H1 (cell line): ENCODE data around the gene EPN3. TPM values are rescaled to one million over a fixed set of nuclear protein-coding genes. Genes with fewer than 3 reads are reported as not detected.

ENCODE experiments used
- CTCF ChIA-PET: fragments of 300-600 bp; sonication (Branson Sonifier 250); formaldehyde crosslinking; loops from one replicate; lab custom pipeline; 2021; ENCODE audit not compliant: partially characterized antibody; lab: Charles Lee
- POLR2A ChIA-PET: fragments of 300-600 bp; sonication (Branson Sonifier 250); formaldehyde crosslinking; loops from one replicate; lab custom pipeline; 2021; ENCODE audit warnings: inconsistent platforms; ENCODE audit not compliant: partially characterized antibody; lab: Charles Lee
- DNase-seq, 2 experiments: peaks; one replicate each; pipeline versions ENCODE4 v3.0.0 to v3.0.0-alpha.2; 2010 to 2022; ENCODE audit warnings: low spot score in 2 of 2, low read depth in 1 of 2, mixed read lengths in 1 of 2
- FAIRE-seq: peaks from 2 replicates; lab custom pipeline; 2011; peaks lifted over from hg19 to GRCh38; lab: Jason Lieb, UNC
- H2AFZ ChIP-seq: 2 replicates; pipeline ENCODE4 v1.8.1; 2012; ENCODE audit warnings: low read length, inconsistent platforms
- H2AK5ac ChIP-seq: 2 replicates; pipeline ENCODE4 v1.6.1; 2013; ENCODE audit warnings: low read depth, low read length
- H2BK120ac ChIP-seq: replicated peaks from 2 replicates; pipeline ENCODE3; 2013; ENCODE audit warnings: low read depth, low read length, inconsistent platforms
- H2BK12ac ChIP-seq: 2 replicates; pipeline ENCODE4 v1.6.1; 2013; ENCODE audit warnings: low read depth, low read length
- H2BK15ac ChIP-seq: 2 replicates; pipeline ENCODE4 v1.6.1; 2013; ENCODE audit warnings: low read length
- H2BK20ac ChIP-seq: 2 replicates; pipeline ENCODE4 v1.6.1; 2013; ENCODE audit warnings: low read length
- H2BK5ac ChIP-seq: 2 replicates; pipeline ENCODE4 v1.6.1; 2013; ENCODE audit warnings: low read depth, low read length
- H3K14ac ChIP-seq: 2 replicates; pipeline ENCODE4 v1.6.1; 2013; ENCODE audit warnings: inconsistent platforms; ENCODE audit not compliant: insufficient read length
- H3K18ac ChIP-seq: 2 replicates; pipeline ENCODE4 v1.6.1; 2013; ENCODE audit warnings: low read length; ENCODE audit errors: extremely low read depth
- H3K23ac ChIP-seq: 2 replicates; pipeline ENCODE4 v1.6.1; 2013; ENCODE audit warnings: inconsistent platforms; ENCODE audit not compliant: insufficient read length
- H3K23me2 ChIP-seq: 2 replicates; pipeline ENCODE4 v1.6.1; 2013; ENCODE audit warnings: low read depth, low read length
- H3K27ac ChIP-seq: 2 replicates; pipeline ENCODE4 v1.6.1; 2011; ENCODE audit warnings: low read depth, low read length, inconsistent platforms
- H3K27me3 ChIP-seq, 4 experiments: replicated peaks in 1 of 4; 1 replicate in 1 of 4; 2 replicates in 3 of 4; pipeline versions ENCODE4 v1.6.1 to v1.8.1; 2011 to 2013; ENCODE audit warnings: low read length in 3 of 4, mild to moderate bottlenecking in 3 of 4, inconsistent platforms in 2 of 4, mixed read lengths in 2 of 4, moderate library complexity in 1 of 4; ENCODE audit not compliant: control insufficient read depth in 3 of 4, insufficient read depth in 3 of 4; ENCODE audit errors: extremely low read depth in 1 of 4
- H3K36me3 ChIP-seq, 4 experiments: 2 replicates each; pipeline versions ENCODE4 v1.6.1 to v1.8.1; 2011 to 2013; ENCODE audit warnings: mild to moderate bottlenecking in 4 of 4, low read length in 3 of 4, moderate library complexity in 2 of 4, control low read depth in 1 of 4, inconsistent platforms in 1 of 4; ENCODE audit not compliant: insufficient read depth in 4 of 4, control insufficient read depth in 2 of 4
- H3K4ac ChIP-seq: replicated peaks from 2 replicates; pipeline ENCODE3; 2013; ENCODE audit warnings: low read length, low read depth, mixed read lengths, inconsistent platforms; ENCODE audit not compliant: insufficient read length
- H3K4me1 ChIP-seq, 4 experiments: replicated peaks in 1 of 4; 1 replicate in 1 of 4; 2 replicates in 3 of 4; pipeline versions ENCODE4 v1.6.1 to v1.8.1; 2011 to 2013; ENCODE audit warnings: low read length in 3 of 4, inconsistent platforms in 2 of 4, mixed read lengths in 1 of 4; ENCODE audit not compliant: insufficient read depth in 4 of 4, control insufficient read depth in 3 of 4
- H3K4me2 ChIP-seq, 2 experiments: 2 replicates each; pipeline versions ENCODE4 v1.6.1 to v1.8.1; 2011 to 2013; ENCODE audit warnings: low read depth in 2 of 2, low read length in 2 of 2, control low read depth in 1 of 2, inconsistent platforms in 1 of 2, mild to moderate bottlenecking in 1 of 2; ENCODE audit not compliant: insufficient read depth in 1 of 2
- H3K4me3 ChIP-seq, 4 experiments: fragments of 200-600, 300-600 bp in 1 of 4; sonication (generic), shearing (Covaris generic), sonication (Bioruptor Twin) in 1 of 4; 2 replicates each; pipeline versions ENCODE4 v1.5.1 to v1.8.1; 2011 to 2016; ENCODE audit warnings: low read length in 4 of 4, low read depth in 3 of 4, control low read depth in 2 of 4, inconsistent platforms in 2 of 4, mild to moderate bottlenecking in 2 of 4, mixed read lengths in 1 of 4, moderate library complexity in 1 of 4; ENCODE audit not compliant: insufficient read depth in 2 of 4; ENCODE audit errors: extremely low read depth in 1 of 4
- H3K56ac ChIP-seq: replicated peaks from 2 replicates; pipeline ENCODE3; 2013; ENCODE audit warnings: low read depth, mild to moderate bottlenecking, mixed read lengths, low read length, inconsistent platforms; ENCODE audit not compliant: insufficient read length
- H3K79me1 ChIP-seq: 2 replicates; pipeline ENCODE4 v1.6.1; 2013; ENCODE audit warnings: low read depth, low read length, control low read depth
- H3K79me2 ChIP-seq, 2 experiments: 2 replicates each; pipeline versions ENCODE4 v1.6.1 to v1.8.1; 2012 to 2013; ENCODE audit warnings: low read length in 2 of 2, mild to moderate bottlenecking in 2 of 2, inconsistent platforms in 1 of 2; ENCODE audit not compliant: insufficient read depth in 2 of 2, control insufficient read depth in 1 of 2
- H3K9ac ChIP-seq, 4 experiments: replicated peaks in 1 of 4; 1 replicate in 1 of 4; 2 replicates in 3 of 4; pipeline versions ENCODE4 v1.6.1 to v1.8.1; 2011 to 2013; ENCODE audit warnings: low read depth in 3 of 4, low read length in 3 of 4, control low read depth in 2 of 4, mild to moderate bottlenecking in 2 of 4, moderate library complexity in 2 of 4, inconsistent platforms in 1 of 4; ENCODE audit errors: extremely low read depth in 1 of 4
- H3K9me3 ChIP-seq, 2 experiments: 2 replicates each; pipeline versions ENCODE4 v1.6.1 to v1.8.1; 2012 to 2013; ENCODE audit warnings: mild to moderate bottlenecking in 2 of 2, moderate library complexity in 2 of 2, control low read depth in 1 of 2, inconsistent platforms in 1 of 2, low read depth in 1 of 2, low read length in 1 of 2, mixed read lengths in 1 of 2; ENCODE audit not compliant: insufficient read depth in 2 of 2
- H4K20me1 ChIP-seq, 2 experiments: replicated peaks in 1 of 2; 2 replicates each; pipeline versions ENCODE3 to v1.8.1; 2011 to 2013; ENCODE audit warnings: inconsistent platforms in 2 of 2, low read length in 2 of 2, mild to moderate bottlenecking in 1 of 2; ENCODE audit not compliant: insufficient read depth in 2 of 2, control insufficient read depth in 1 of 2
- H4K5ac ChIP-seq: 2 replicates; pipeline ENCODE4 v1.6.1; 2013; ENCODE audit warnings: low read length, low read depth, mixed read lengths, inconsistent platforms; ENCODE audit not compliant: insufficient read length
- H4K8ac ChIP-seq: 2 replicates; pipeline ENCODE4 v1.8.0; 2013; ENCODE audit warnings: mild to moderate bottlenecking, moderate library complexity, low read length, inconsistent platforms; ENCODE audit not compliant: insufficient read depth; ENCODE audit errors: extremely low read depth
- H4K91ac ChIP-seq: replicated peaks from 2 replicates; pipeline ENCODE3; 2013; ENCODE audit warnings: low read length, mixed read lengths, inconsistent platforms; ENCODE audit not compliant: insufficient read length
- EP300 ChIP-seq, 2 experiments: IDR thresholded peaks; 1 replicate in 1 of 2; 2 replicates in 1 of 2; pipeline ENCODE4 v1.6.1; 2011 to 2012; ENCODE audit warnings: low read depth in 2 of 2, low read length in 2 of 2, mild to moderate bottlenecking in 2 of 2, borderline replicate concordance in 1 of 2, inconsistent platforms in 1 of 2, moderate library complexity in 1 of 2
- SIN3A ChIP-seq, 2 experiments: IDR thresholded peaks in 1 of 2; conservative IDR thresholded peaks in 1 of 2; 2 replicates each; pipeline ENCODE4 v1.6.1; 2011 to 2012; ENCODE audit warnings: low read length in 2 of 2, improper control_type of control experiment in 1 of 2, low read depth in 1 of 2, mild to moderate bottlenecking in 1 of 2
- SIRT6 ChIP-seq: IDR thresholded peaks from one replicate; pipeline ENCODE4 v1.7.1; 2012; ENCODE audit warnings: low read length, inconsistent platforms
- TCF12 ChIP-seq: IDR thresholded peaks from 2 replicates; pipeline ENCODE4 v1.6.1; 2011; ENCODE audit warnings: low read depth, mild to moderate bottlenecking, low read length
- USF2 ChIP-seq: IDR thresholded peaks from 2 replicates; pipeline ENCODE4 v1.6.1; 2011; ENCODE audit warnings: low read length, improper control_type of control experiment
- WGBS, 2 experiments: shearing (Covaris generic) in 1 of 2; methylation state at CpG; one replicate each; pipeline versions ENCODE4 v1.1.6 to v1.1.7; 2013 to 2015; ENCODE audit warnings: low lambda C conversion rate in 2 of 2, mixed read lengths in 2 of 2, inconsistent platforms in 1 of 2, low coverage in 1 of 2, missing lambda C conversion rate in 1 of 2; ENCODE audit not compliant: insufficient replicate concordance in 2 of 2, insufficient coverage in 1 of 2, insufficient read length in 1 of 2; ENCODE audit errors: extremely low coverage in 1 of 2, missing lambda C conversion rate in 1 of 2; 5-methylcytosine and 5-hydroxymethylcytosine counted together
- polyA plus RNA-seq, 7 experiments: library from polyadenylated mRNA; depleted of rRNA in 3 of 7; stranded (reverse) in 5 of 7; unstranded in 2 of 7; fragments of >200 nt in 5 of 7; fragments of 200-250 nt in 2 of 7; gene quantifications; 1 replicate in 5 of 7; 2 replicates in 1 of 7; 4 replicates in 1 of 7; pipeline versions ENCODE4 v1.2.1 to v1.2.3, GENCODE V29; 2011 to 2013; ENCODE audit warnings: missing spikeins in 2 of 7, mixed read lengths in 2 of 7
- total RNA-seq: library from RNA; stranded (reverse); fragmentation: NEBNext Ultra II Directional; extraction: Animal tissue kit (Norgen Biotek cat#: 25700); gene quantifications from 2 replicates; pipeline ENCODE4 v1.2.1, GENCODE V29; 2021

The EPN3 gene
- total and polyA plus RNA-seq, 2 of the 8 experiments (the other 6 are each of a cell fraction or from before 2014, with no cell fraction given): 6.7 to 7.9 TPM

DNA sequence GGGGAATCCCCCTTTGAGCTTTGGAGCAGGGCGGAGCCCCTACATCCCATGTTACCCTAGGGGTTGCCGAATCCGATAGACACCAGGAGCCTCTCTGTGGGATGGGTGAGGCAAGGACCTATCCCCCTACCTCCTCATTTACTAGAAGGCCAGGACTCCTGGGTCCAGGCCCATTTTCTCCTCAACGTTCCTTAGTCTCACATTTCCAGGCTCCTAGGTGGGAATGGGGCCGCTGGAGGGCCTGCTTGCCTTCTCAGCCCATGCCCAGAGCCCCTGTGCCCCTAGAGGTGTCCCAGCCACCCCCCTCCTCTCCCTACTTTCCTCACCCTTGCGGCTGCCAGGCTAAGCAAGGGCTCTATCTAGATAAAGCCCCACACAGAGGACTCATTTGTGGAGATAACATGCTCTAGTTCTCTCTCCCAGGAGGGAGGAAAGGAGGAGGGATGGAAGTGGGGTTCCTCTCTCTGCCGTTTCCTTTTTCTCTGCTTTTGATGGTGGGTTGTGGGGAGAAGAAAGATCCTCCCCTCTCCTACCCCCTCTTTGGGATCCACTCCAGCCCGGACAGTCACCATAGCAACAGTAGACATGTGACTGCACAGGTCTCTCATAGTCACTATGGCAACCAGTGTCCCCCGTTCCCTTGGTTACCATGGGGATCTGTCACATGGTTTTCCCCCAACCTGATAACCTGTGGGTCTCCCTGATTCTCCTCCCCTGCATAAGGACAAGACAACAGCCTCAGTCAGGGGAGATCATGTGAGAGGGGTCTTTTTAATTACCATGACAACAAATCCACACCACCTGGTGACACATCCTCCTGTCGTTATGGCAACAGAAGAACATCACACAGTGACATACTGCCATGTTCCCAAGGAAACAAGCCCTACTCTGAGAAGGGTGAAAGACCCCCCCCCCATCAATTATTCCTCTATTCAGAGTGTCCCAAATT lies 33.1 kb downstream of the EPN3 start:
- Histone ChIP-seq H2BK15ac (no peak overlapping the region), H3K18ac (no peak overlapping the region), H3K36me3 (no peaks in the 10 kb centered on the region), H3K23ac (no peak overlapping the region), H3K27me3 (peaks cover 27 to 58% (median 54%) of the 10 kb centered on the region in 4 experiments), H3K79me1 (no peaks in the 10 kb centered on the region), H4K20me1 (peaks cover 7 to 11% of the 10 kb centered on the region in 2 experiments), H2AFZ (no peak overlapping the region), H2BK120ac (no peak overlapping the region), H3K14ac (no peak overlapping the region), H3K79me2 (no peaks in the 10 kb centered on the region), H3K4ac (no peak overlapping the region), H3K56ac (no peak overlapping the region), H2BK12ac (no peak overlapping the region), H3K4me2 (peak overlapping the region in 1 of 2 experiments; percentile 62; a peak in 1 of 4 replicates), H3K27ac (no peak overlapping the region), H4K8ac (no peak overlapping the region), H3K4me1 (peaks cover 0 to 32% (median 21%) of the 10 kb centered on the region in 4 experiments; a peak in 6 of 7 replicates), H2BK20ac (no peak overlapping the region), H3K9ac (0 out of 7 replicates have a peak overlapping the region, but pooled peaks of 1 of the 4 experiments have one; percentile 10), H4K5ac (no peak overlapping the region), H2BK5ac (no peak overlapping the region), H3K23me2 (peaks cover 5% of the 10 kb centered on the region; the same call in 1 of the 2 replicates), H2AK5ac (no peak overlapping the region), H3K9me3 (no peaks in the 10 kb centered on the region), H4K91ac (no peak overlapping the region), H3K4me3 (peak overlapping the region in 1 of 4 experiments; percentile 44; a peak in 1 of 8 replicates)
- no peak for FAIRE-seq
- POLR2A ChIA-PET: interaction anchor here (0.6 to 1.9 kb wide), 7 partner anchors 9 to 88 kb away, joined by 3 to 6 read pairs (median 3); no protein-coding TSS in a partner anchor
- 44% methylated on average over 8 of the region's 10 CpGs; no CpG with 5 or more reads in 1 of the 2 experiments for WGBS, 2 experiments
- TF ChIP-seq SIRT6 (no peak), SIN3A (conservative IDR thresholded peaks at IDR 0.05 in 1 of 2, IDR thresholded peaks at IDR 0.05 in 1 of 2; ENCODE audit: low read depth in 1 of 2, low read length in 2 of 2) (peak in 1 of 2 experiments; percentile 53; a peak in 1 of 4 replicates), TCF12 (0 out of 2 replicates have a peak, but pooled peaks have one; percentile 40), EP300 (IDR thresholded peaks at IDR 0.05; ENCODE audit: borderline replicate concordance in 1 of 2, low read depth in 2 of 2, low read length in 2 of 2) (no peak), USF2 (peak; percentile 54)
- CTCF ChIA-PET: interaction anchor here (0.7 to 7.2 kb wide), 7 partner anchors 10 to 130 kb away, joined by 3 to 89 read pairs (median 11); no protein-coding TSS in a partner anchor
- no peak for DNase-seq
